Sigmoid colon (tissue), 7 donors: ENCODE measurements around the gene PDE11A. TPM values are rescaled to one million over a fixed set of nuclear protein-coding genes. Genes with fewer than 3 reads are reported as not detected.
A peak's percentile ranks its signal among the peaks of the same experiment; 100 is the strongest.

Experiments used
- DNase-seq: peaks from one replicate; pipeline ENCODE4 v3.0.0-alpha.2; 2019
- H3K27ac ChIP-seq, 4 donors: fragments of 200-600 bp; sonication (generic); one replicate each; pipeline ENCODE4 v1.5.1; 2016 to 2019; ENCODE audit warnings: mild to moderate bottlenecking in 1 of 4
- H3K27me3 ChIP-seq, 3 donors: fragments of 200-600 bp; sonication (generic); one replicate each; pipeline ENCODE4 v1.5.1; 2019; ENCODE audit warnings: mild to moderate bottlenecking in 1 of 3
- H3K36me3 ChIP-seq, 4 donors: fragments of 200-600 bp; sonication (generic); one replicate each; pipeline ENCODE4 v1.5.1; 2016 to 2019
- H3K4me1 ChIP-seq, 4 donors: fragments of 200-600 bp; sonication (generic); one replicate each; pipeline ENCODE4 v1.5.1; 2017 to 2019
- H3K4me3 ChIP-seq, 4 donors: fragments of 200-600 bp; sonication (generic); one replicate each; pipeline ENCODE4 v1.5.1; 2017 to 2019; ENCODE audit warnings: mild to moderate bottlenecking in 2 of 4, moderate library complexity in 1 of 4
- H3K9me3 ChIP-seq, 4 donors: fragments of 200-600 bp in 3 of 4; sonication (generic) in 3 of 4; one replicate each; pipeline versions ENCODE4 v1.5.1 to v1.6.1; 2013 to 2019
- CTCF ChIP-seq, 4 experiments: fragments of 450-650 bp in 3 of 4; fragments of 200-600 bp in 1 of 4; IDR thresholded peaks; one replicate each; pipeline ENCODE4 v1.5.1; 2016 to 2019; ENCODE audit warnings: antibody characterized with exemption in 4 of 4, mild to moderate bottlenecking in 3 of 4, moderate library complexity in 2 of 4
- EP300 ChIP-seq, 4 donors: sonication (generic); formaldehyde crosslinking; IDR thresholded peaks; one replicate each; pipeline ENCODE4 v1.6.1; 2017; ENCODE audit warnings: antibody characterized with exemption in 4 of 4
- POLR2A ChIP-seq, 2 donors: fragments of 450-650 bp; IDR thresholded peaks; one replicate each; pipeline ENCODE4 v1.6.1; 2016; ENCODE audit warnings: antibody characterized with exemption in 2 of 2, mild to moderate bottlenecking in 2 of 2, moderate library complexity in 2 of 2
- POLR2AphosphoS5 ChIP-seq, 4 donors: sonication (generic); formaldehyde crosslinking; IDR thresholded peaks; one replicate each; pipeline ENCODE4 v1.6.1; 2017; ENCODE audit warnings: antibody characterized with exemption in 4 of 4
- WGBS, 2 donors: extraction: QIAGEN DNeasy Blood & Tissue Kit; methylation state at CpG; one replicate each; pipeline ENCODE4 v1.1.7; 2013; 5-methylcytosine and 5-hydroxymethylcytosine counted together
- intact Hi-C: fragments of 100-400 bp; cut with DNase I; formaldehyde crosslinking; loops from one replicate; pipeline ENCODE4 v1.15.1; 2023
- polyA plus RNA-seq, 3 donors: library from polyadenylated mRNA; stranded (reverse); fragments of 200-250 nt; gene quantifications; one replicate each; pipeline ENCODE4 v1.2.3, GENCODE V29; 2013
- total RNA-seq, 4 donors: library from RNA; depleted of rRNA; stranded (reverse); fragments of >200 nt; gene quantifications; one replicate each; pipeline ENCODE4 v1.1.0, GENCODE V29; 2016
- donor health status: healthy with polysubstance abuse.
- donor health status: Bipolar disorder and iron deficiency.
- donor health status: healthy.

The PDE11A gene
- total and polyA plus RNA-seq, 7 donors, result 0.57 to 16.8 (median 4.3) TPM; not detected in 2

DNA sequence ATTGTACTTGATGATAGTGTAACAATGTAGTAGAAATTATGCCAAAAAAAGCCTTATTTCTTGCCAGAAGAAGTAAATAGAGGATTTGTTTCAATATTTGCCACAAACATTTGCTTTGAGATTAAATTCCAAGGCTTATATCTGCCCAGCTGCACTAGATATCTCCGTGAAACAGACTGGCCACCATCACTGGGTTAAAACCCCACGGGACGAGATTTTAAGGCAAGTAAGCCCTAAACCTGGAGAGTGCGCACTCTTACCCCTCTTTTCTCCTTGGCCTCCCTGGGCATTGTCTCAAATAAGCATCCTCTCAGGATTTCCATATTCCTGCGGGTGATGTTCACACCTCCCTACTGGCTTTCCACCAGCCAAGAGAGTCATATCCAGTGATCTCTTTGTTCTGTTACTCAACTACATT lies 345.6 kb downstream of the PDE11A start:
- WGBS, 2 donors, result 78 to 85% methylated on average over 5 of the region's 5 CpGs
- Histone ChIP-seq H3K27ac (no peak overlapping the region), H3K4me1 (peaks cover 0 to 6% (median 0%) of the 10 kb centered on the region in 4 donors), H3K9me3 (no peaks in the 10 kb centered on the region), H3K4me3 (no peak overlapping the region), H3K27me3 (no peaks in the 10 kb centered on the region), H3K36me3 (no peaks in the 10 kb centered on the region)
- DNase-seq, result no peak
- no peak for TF ChIP-seq POLR2AphosphoS5 (IDR thresholded peaks at IDR 0.05)
- no peak for TF ChIP-seq EP300 (IDR thresholded peaks at IDR 0.05)
- no peak for TF ChIP-seq POLR2A (IDR thresholded peaks at IDR 0.05)
- no peak for TF ChIP-seq CTCF (IDR thresholded peaks at IDR 0.05)
- intact Hi-C loops, result loop anchor here (5.0 to 10.0 kb wide), 2 partner anchors 120 to 562 kb away; no protein-coding TSS in a partner anchor

GRCh38 chr2:177724398-177725287 lies 347.9 kb downstream of the PDE11A start:
- Histone ChIP-seq H3K27ac (no peak overlapping the region), H3K4me3 (no peak overlapping the region), H3K36me3 (no peaks in the 10 kb centered on the region), H3K4me1 (peaks cover 0 to 6% (median 0%) of the 10 kb centered on the region in 4 donors), H3K27me3 (no peaks in the 10 kb centered on the region), H3K9me3 (no peaks in the 10 kb centered on the region)
- WGBS, 2 donors, result 21 to 44% methylated on average over 10 of the region's 10 CpGs
- peak; percentile 65 for DNase-seq
- TF ChIP-seq EP300 (IDR thresholded peaks at IDR 0.05), result no peak
- TF ChIP-seq CTCF (IDR thresholded peaks at IDR 0.05), result peak; percentile 66 to 82 (median 74)
- TF ChIP-seq POLR2A (IDR thresholded peaks at IDR 0.05), result no peak
- TF ChIP-seq POLR2AphosphoS5 (IDR thresholded peaks at IDR 0.05), result no peak
- intact Hi-C loops, result loop anchor here (2.0 to 10.0 kb wide), 4 partner anchors 117 to 560 kb away; no protein-coding TSS in a partner anchor

GRCh38 chr2:177723235-177723634 lies 349.3 kb downstream of the PDE11A start:
- Histone ChIP-seq H3K9me3 (no peaks in the 10 kb centered on the region), H3K4me1 (peaks cover 0 to 10% (median 4%) of the 10 kb centered on the region in 4 donors), H3K27me3 (no peaks in the 10 kb centered on the region), H3K27ac (no peak overlapping the region), H3K36me3 (no peaks in the 10 kb centered on the region), H3K4me3 (no peak overlapping the region)
- TF ChIP-seq CTCF (IDR thresholded peaks at IDR 0.05), result no peak
- WGBS, 2 donors, result 91 to 95% methylated on average over 3 of the region's 3 CpGs
- DNase-seq, result no peak
- intact Hi-C loops, result loop anchor here (10.0 kb wide), 1 partner anchor 558 kb away; no protein-coding TSS in a partner anchor

- H3K4me3 ChIP-seq, result no peak overlapping the region
- WGBS, 2 donors, result 86% methylated on average over 11 of the region's 11 CpGs
- no peak for DNase-seq
- no peak for TF ChIP-seq EP300 (IDR thresholded peaks at IDR 0.05)
- no peaks in the 10 kb centered on the region for H3K36me3 ChIP-seq
- intact Hi-C loops, result loop anchor here (10.0 kb wide), 1 partner anchor 557 kb away; no protein-coding TSS in a partner anchor
- no peaks in the 10 kb centered on the region for H3K27me3 ChIP-seq
- H3K9me3 ChIP-seq, result no peaks in the 10 kb centered on the region
- H3K27ac ChIP-seq, result no peak overlapping the region
- H3K4me1 ChIP-seq, result peaks cover 0 to 13% (median 2%) of the 10 kb centered on the region in 4 donors
Measured at GRCh38 chr2:177721818-177722567, 350.6 kb downstream of the PDE11A start.

GRCh38 chr2:177721087-177721486 lies 351.5 kb downstream of the PDE11A start:
- Histone ChIP-seq H3K27ac (no peak overlapping the region), H3K36me3 (no peaks in the 10 kb centered on the region), H3K4me1 (peaks cover 0 to 13% (median 2%) of the 10 kb centered on the region in 4 donors), H3K9me3 (no peaks in the 10 kb centered on the region), H3K27me3 (no peaks in the 10 kb centered on the region), H3K4me3 (no peak overlapping the region)
- DNase-seq, result no peak
- no peak for TF ChIP-seq CTCF (IDR thresholded peaks at IDR 0.05)
- 94 to 95% methylated on average over 2 of the region's 2 CpGs for WGBS, 2 donors
- intact Hi-C loops, result loop anchor here (10.0 kb wide), 1 partner anchor 556 kb away; no protein-coding TSS in a partner anchor
